Stimulated activated CD4-positive, alpha-beta T cell treated with anti-CD3 and anti-CD28 coated beads, Interleukin-12 subunit alpha, Interleukin-12 subunit beta, amount 100 ng/mL, for 4 hours (primary cell): ENCODE data around the gene MLF2.
"Not testable (repeated sequence)": the region's sequence is repeated elsewhere in the genome, so short reads cannot be mapped to it uniquely, and the experiment has no call there.

ENCODE experiments used
- DNase-seq: peaks from one replicate; pipeline ENCODE4 v3.0.0-alpha.2; 2020

MLF2 gene

DNA sequence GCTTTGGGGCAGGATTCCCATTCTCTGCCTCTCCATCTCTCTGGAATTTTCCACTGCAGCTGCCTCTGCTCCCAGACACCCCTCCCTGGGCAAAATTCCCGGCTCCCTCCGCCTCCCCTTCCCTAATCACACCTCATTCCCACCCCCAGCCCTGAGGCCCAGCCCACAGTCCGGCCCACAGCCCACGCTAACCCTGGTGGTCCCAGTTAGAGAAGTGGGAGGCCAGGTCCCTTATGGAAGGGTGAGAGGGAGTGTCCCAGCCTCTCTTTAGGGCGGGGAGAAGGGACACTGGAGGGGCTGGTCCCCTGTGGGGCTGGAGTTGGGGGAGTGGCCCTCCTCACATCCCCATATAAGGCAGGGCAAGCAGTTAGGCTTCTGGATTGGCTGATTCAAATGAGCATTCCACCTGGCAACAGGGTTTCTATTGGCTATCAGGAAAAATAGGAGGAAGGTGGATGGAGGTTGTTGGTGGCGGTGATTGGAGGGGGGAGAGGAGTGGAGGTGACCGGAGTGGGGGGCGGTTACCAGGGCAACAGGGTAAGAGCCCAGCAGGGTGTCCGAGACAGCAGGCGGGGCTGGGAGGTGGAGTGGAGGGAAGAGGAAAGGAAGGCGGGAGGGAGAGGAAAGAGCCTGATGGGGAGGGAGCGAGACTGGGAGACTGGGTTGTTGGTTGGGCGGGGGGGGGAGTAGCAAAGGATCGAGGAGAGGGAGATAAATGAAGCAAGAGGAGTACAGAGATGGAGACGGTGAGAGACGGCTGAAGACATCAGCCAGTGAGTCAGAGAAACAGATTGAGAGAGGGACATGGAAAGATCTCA, 11.3 kb upstream of the MLF2 start:
- DNase-seq, result no peak

- DNase-seq, result no peak
Measured at GRCh38 chr12:6763380-6763779, 10.4 kb upstream of the MLF2 start.

- DNase-seq, result no peak
Measured at GRCh38 chr12:6759741-6760140, 6.8 kb upstream of the MLF2 start.

- DNase-seq, result no peak
Measured at GRCh38 chr12:6758506-6759095, 5.7 kb upstream of the MLF2 start.

DNA sequence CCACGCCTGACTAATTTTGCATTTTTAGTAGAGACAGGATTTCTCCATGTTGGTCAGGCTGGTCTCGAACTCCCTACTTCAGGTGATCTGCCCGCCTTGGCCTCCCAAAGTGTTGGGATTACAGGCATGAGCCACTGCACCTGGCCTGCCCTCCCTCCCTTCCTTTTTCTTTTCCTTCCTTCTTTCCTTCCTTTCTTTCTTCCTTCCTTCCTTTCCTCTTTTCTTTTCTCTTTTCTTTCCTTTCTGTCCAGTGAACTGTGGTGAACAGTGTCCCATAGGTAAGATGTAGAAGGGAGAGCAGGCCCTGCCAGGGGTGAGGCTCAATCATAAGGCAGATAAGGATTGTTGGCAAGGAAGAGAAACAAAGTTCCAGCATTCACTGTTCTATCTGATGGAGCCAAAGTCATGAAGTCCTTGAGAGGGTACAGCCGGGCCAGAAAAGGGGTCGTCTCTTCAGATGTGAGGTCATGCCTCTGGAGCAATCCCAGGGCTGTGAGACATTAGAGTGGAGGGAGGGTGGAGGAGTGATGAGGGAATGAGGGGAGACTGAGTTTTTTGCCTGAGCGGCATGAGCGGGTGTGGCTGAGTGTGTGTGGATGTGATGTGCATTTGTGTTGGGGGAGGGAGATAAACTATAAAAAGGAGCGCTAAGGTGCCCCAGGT, 4.2 kb upstream of the MLF2 start:
- no peak for DNase-seq

DNA sequence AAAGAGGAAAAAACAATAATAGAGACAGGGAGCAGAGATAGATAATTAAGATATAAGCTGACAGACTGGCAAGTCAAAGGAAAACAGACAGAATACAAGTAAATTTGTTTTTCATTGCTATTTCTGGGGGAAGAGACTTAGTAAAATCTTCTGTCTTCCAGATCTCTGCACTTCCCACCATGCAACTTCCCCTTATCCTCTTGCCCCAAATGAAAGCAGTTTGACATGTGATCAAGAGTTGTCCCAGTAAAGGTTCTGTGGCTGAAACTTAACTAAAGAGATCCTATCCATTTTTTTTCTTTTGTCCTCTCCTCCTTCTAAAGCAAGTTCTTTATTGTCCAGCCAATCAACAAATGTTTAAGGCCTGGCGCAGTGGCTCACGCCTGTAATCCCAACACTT, 1.5 kb upstream of the MLF2 start:
- no peak for DNase-seq

- no peak for DNase-seq
Measured at GRCh38 chr12:6753772-6754356, 923 bp upstream of the MLF2 start.

DNA sequence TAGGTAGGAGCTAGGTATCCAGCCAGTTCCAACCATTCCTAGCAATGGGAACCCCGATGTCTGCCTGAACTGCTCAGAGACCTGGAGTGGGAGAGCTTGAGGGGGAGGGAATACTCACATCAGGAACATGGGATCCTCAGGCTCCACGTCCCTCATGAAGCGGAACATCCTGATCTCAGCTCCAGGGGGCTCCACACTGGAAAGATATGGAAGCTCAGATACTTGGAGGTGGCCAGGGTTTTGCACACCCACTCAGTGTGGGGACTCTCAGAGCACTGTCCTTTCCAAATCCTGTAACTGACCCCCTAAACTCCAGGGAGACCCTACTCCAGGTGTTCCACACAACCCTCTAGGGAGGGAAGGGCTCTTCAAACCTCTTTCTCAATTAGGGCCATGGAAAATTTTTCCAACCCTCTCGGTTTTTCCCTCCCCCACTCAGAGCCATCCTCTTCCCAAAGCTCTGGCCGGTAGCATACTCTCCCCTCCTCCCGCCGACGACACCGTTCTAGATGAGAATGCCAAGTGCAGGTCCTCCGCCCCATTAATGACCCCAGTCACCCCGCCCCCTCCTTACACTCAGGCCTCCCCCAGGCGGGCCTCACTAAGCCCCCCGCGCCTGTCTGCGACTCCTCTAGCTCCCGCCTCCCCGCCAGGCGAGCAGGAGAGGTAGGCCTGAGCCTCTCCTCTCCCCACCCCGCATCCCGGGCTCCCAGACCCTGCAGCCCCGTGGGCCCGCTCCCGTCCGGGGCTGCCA, 597 bp downstream of the MLF2 start:
- peak; percentile 28 for DNase-seq

GRCh38 chr12:6751767-6752166, 1.2 kb downstream of the MLF2 start:
- no peak for DNase-seq

DNA sequence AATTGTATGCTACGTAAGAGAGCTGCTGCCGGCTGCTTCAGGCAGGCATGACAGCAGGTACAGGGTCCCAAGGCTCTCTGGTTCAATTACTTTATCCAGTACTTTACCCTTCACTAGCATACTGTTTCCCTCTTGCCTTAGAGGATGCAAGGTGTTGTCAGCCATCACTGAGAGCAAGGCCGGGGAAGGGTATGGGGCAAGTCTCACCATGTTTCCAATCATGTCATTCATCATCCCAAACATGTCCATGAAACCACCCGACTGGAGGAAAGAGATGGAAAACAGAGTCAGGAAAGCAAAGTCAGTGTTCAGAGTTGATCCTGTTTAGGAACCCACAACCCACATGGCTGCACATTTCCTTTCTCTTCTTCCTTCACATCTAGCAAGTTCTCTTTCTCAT, 2.4 kb downstream of the MLF2 start:
- DNase-seq, result no peak

- DNase-seq, result no peak
Measured at GRCh38 chr12:6748761-6749160, 4.2 kb downstream of the MLF2 start.

- DNase-seq, result no peak
Measured at GRCh38 chr12:6747216-6747615, 5.7 kb downstream of the MLF2 start.

GRCh38 chr12:6745741-6746525, 7.0 kb downstream of the MLF2 start:
- no peak for DNase-seq

DNA sequence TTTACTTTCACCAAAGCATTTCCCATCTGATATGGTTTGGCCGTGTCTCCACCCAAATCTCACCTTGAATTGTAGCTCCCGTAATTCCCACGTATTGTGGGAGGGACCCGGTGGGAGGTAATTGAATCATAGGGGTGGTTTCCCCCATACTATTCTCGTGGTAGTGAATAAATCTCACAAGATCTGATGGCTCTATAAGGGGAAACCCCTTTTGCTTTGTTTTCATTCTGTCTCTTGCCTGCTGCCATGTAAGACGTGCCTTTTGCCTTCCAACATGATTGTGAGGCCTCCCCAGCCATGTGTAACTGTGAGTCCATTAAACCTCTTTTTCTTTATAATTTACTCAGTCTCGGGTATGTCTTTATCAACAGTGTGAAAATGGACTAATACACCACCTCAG, 9.6 kb downstream of the MLF2 start:
- not testable (repeated sequence) for DNase-seq

- no peak for DNase-seq
Measured at GRCh38 chr12:6742834-6743233, 10.1 kb downstream of the MLF2 start.

- not testable (repeated sequence) for DNase-seq
Measured at GRCh38 chr12:6742080-6742479, 10.9 kb downstream of the MLF2 start.

GRCh38 chr12:6736754-6737153, 16.2 kb downstream of the MLF2 start:
- no peak for DNase-seq

- peak; percentile 25 for DNase-seq
Measured at GRCh38 chr12:6735448-6736191, 17.3 kb downstream of the MLF2 start.

GRCh38 chr12:6734506-6735387, 18.2 kb downstream of the MLF2 start:
- no peak for DNase-seq

DNA sequence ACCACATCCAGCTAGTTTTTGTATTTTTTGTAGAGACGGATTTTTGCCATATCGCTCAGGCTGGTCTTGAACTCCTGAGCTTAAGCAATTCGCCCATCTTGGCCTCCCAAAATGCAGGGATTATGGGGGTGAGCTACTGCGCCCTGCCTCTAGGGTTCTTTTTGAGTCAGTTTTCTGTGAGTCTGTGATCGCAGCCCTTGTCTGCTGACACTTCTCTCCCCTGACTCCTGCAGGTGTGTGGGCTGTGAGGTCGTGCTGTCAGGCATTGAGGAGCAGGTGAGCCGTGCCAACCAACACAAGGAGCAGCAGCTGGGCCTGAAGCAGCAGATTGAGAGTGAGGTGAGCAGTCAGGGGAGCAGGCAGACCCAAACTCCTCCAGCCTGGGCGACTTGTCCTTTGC, 22.8 kb downstream of the MLF2 start:
- DNase-seq, result no peak
